Natural killer cell (primary cell): ENCODE results near the gene SPOP. TPM values are rescaled to one million over a fixed set of nuclear protein-coding genes. Genes with fewer than 3 reads are reported as not detected.

Experiments used
- ATAC-seq, 3 donors: fragments of 150-1000 bp in 2 of 3; fragments of 200-7000 bp in 1 of 3; cut with Tn5 transposase; 1 replicate in 1 of 3; 2 replicates in 2 of 3; pipeline ENCODE4 v1.10.0; 2021; ENCODE audit warnings: mild to moderate bottlenecking in 2 of 3, moderate library complexity in 2 of 3
- DNase-seq, 2 donors: peaks; one replicate each; pipeline versions ENCODE4 v3.0.0 to v3.0.0-alpha.2; 2013 to 2021; ENCODE audit warnings: mixed read lengths in 1 of 2
- H3K27ac ChIP-seq: one replicate; pipeline ENCODE4 v1.5.1; 2013; ENCODE audit warnings: mild to moderate bottlenecking, low read length
- H3K27me3 ChIP-seq: one replicate; pipeline ENCODE4 v1.6.1; 2013; ENCODE audit warnings: low read length; ENCODE audit not compliant: control insufficient read depth, insufficient read depth
- H3K36me3 ChIP-seq: one replicate; pipeline ENCODE4 v1.6.1; 2013; ENCODE audit warnings: low read length; ENCODE audit not compliant: control insufficient read depth, insufficient read depth
- H3K4me1 ChIP-seq: one replicate; pipeline ENCODE4 v1.6.1; 2013; ENCODE audit warnings: low read length; ENCODE audit not compliant: control insufficient read depth, insufficient read depth
- H3K4me3 ChIP-seq: one replicate; pipeline ENCODE4 v1.5.1; 2013; ENCODE audit warnings: low read length
- H3K9me3 ChIP-seq: one replicate; pipeline ENCODE4 v1.6.1; 2013; ENCODE audit warnings: low read length; ENCODE audit not compliant: control insufficient read depth, insufficient read depth
- H3K27ac Mint-ChIP-seq, 2 donors: one replicate each; pipeline ENCODE4 v1.8.0; 2022; ENCODE audit warnings: mild to moderate bottlenecking in 2 of 2, mixed read lengths in 2 of 2, moderate library complexity in 1 of 2
- H3K27me3 Mint-ChIP-seq, 2 donors: one replicate each; pipeline ENCODE4 v1.8.0; 2022; ENCODE audit warnings: low read depth in 2 of 2, mixed read lengths in 2 of 2
- H3K36me3 Mint-ChIP-seq: one replicate; pipeline ENCODE4 v1.8.0; 2022; ENCODE audit warnings: mixed read lengths
- H3K4me1 Mint-ChIP-seq, 2 donors: one replicate each; pipeline ENCODE4 v1.8.0; 2022; ENCODE audit warnings: mixed read lengths in 2 of 2
- H3K4me3 Mint-ChIP-seq: one replicate; pipeline ENCODE4 v1.8.0; 2022; ENCODE audit warnings: mild to moderate bottlenecking, moderate library complexity, mixed read lengths
- H3K9me3 Mint-ChIP-seq, 2 donors: one replicate each; pipeline ENCODE4 v1.8.0; 2022; ENCODE audit warnings: mixed read lengths in 2 of 2
- WGBS: methylation state at CpG from one replicate; pipeline ENCODE4 v1.1.7; 2013; ENCODE audit warnings: missing lambda C conversion rate; ENCODE audit not compliant: insufficient coverage; 5-methylcytosine and 5-hydroxymethylcytosine counted together
- intact Hi-C: fragments of 100-400 bp; cut with micrococcal nuclease; formaldehyde crosslinking; loops from one replicate; pipeline ENCODE4 v1.14.2; 2022
- total RNA-seq, 4 donors: library from RNA; stranded (reverse); fragments of 120-200 nt in 1 of 4; gene quantifications; one replicate each; pipeline versions ENCODE4 v1.2.3 to v1.2.4, GENCODE V29; 2013 to 2022
- TF ChIP-seq, protein P1 (sequence below): fragments of 200-600 bp; IDR thresholded peaks from one replicate; pipeline ENCODE4 v1.8.0; 2022; ENCODE audit warnings: antibody characterized with exemption

The SPOP gene
- total RNA-seq, 3 donors from 2014 or later (not counting 1 experiment from before 2014, with no cell fraction given): 45.4 to 56.5 (median 54.7) TPM

DNA sequence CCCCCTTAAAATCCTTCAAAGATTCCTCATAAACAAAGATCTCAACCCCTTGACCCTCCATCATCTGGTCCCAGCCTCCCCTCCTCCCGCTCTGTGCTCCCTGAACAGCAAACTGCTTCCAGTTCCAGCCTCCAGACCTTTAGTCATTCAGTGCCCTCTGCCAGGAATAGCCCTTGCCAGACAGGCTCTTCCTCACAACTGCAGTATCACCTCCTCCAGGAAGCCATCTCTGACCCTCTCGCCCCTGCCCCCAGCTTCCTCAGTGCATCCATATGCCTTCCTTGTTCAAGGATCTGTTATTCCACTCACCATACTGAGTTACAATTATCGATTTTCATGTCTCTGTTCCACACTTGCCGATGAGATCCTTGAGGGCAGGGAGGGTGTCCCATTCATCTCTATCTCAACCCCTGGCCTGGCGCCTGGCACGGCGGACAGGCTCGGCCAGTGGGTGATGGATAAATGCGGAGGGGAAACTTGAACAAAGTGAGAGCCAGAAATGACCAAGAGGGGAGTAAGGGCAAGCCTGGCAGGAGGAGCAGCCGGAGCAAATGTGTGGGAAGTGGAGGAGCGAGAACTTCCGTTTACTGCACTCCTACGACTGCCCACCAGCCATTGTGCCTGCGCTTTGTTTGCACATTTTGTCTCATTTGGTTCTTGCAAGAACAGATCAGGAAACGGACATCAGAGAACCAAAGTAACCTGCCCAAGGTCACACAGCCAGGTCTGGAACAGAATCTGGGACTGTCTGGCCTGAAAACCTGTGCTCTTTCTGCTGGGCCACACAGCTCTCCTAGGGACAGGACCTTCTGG is 104.2 kb downstream of the SPOP start:
- intact Hi-C loops: loop anchor here (2.0 kb wide), 1 partner anchor 513 kb away; no protein-coding TSS in a partner anchor
- Mint-ChIP-seq H3K27me3 (peaks cover 34 to 58% of the 10 kb centered on the region in 2 donors), H3K4me3 (peak overlapping the region; percentile 35), H3K9me3 (no peaks in the 10 kb centered on the region), H3K4me1 (peaks cover 0 to 25% of the 10 kb centered on the region in 2 donors), H3K36me3 (no peaks in the 10 kb centered on the region), H3K27ac (no peak overlapping the region)
- peaks cover 32% of the 10 kb centered on the region for H3K27me3 ChIP-seq
- no peak overlapping the region for H3K27ac ChIP-seq
- TF ChIP-seq, protein P1, sequence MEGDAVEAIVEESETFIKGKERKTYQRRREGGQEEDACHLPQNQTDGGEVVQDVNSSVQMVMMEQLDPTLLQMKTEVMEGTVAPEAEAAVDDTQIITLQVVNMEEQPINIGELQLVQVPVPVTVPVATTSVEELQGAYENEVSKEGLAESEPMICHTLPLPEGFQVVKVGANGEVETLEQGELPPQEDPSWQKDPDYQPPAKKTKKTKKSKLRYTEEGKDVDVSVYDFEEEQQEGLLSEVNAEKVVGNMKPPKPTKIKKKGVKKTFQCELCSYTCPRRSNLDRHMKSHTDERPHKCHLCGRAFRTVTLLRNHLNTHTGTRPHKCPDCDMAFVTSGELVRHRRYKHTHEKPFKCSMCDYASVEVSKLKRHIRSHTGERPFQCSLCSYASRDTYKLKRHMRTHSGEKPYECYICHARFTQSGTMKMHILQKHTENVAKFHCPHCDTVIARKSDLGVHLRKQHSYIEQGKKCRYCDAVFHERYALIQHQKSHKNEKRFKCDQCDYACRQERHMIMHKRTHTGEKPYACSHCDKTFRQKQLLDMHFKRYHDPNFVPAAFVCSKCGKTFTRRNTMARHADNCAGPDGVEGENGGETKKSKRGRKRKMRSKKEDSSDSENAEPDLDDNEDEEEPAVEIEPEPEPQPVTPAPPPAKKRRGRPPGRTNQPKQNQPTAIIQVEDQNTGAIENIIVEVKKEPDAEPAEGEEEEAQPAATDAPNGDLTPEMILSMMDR: no peak
- ATAC-seq (no peak), DNase-seq (no peak)
- no peaks in the 10 kb centered on the region for H3K9me3 ChIP-seq
- WGBS: 88% methylated on average over 14 of the region's 15 CpGs
- peaks cover 32% of the 10 kb centered on the region for H3K4me1 ChIP-seq
- H3K36me3 ChIP-seq: no peaks in the 10 kb centered on the region
- no peak overlapping the region for H3K4me3 ChIP-seq

DNA sequence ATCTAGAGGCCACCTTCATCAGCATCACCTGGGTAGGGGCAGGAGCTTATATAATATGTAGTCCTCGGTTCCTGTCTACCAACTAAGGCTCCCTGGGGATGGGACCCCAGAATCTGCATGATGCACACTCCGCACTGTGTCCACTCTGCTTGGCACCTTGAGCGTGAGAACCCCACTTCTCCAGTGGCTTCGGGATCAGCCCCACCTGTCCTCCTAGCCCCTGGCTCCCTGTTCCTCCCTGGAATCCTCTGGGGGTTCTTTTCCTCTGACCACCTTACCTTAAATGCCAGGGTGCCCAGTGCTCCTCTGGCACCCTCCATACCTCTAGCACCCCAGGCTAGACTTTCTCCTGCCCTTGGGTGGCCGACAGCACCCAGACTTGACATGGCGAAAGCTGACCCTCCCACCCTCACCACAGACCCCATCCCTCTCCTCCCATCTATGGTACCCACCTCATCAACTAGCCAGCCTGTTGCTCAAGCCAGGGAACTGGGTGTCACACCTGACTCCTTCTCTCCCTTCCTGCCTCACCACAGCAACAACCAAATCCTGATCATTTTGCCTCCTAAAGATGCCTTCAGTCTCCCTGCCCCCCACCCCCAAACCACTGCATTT is 105.0 kb downstream of the SPOP start:
- H3K27ac Mint-ChIP-seq: no peak overlapping the region
- WGBS: 82% methylated on average over 6 of the region's 6 CpGs
- TF ChIP-seq, protein P1: no peak
- no peak overlapping the region for H3K4me3 ChIP-seq
- H3K9me3 ChIP-seq: no peaks in the 10 kb centered on the region
- no peak for ATAC-seq
- DNase-seq: no peak
- no peaks in the 10 kb centered on the region for H3K9me3 Mint-ChIP-seq
- no peaks in the 10 kb centered on the region for H3K36me3 ChIP-seq
- H3K27ac ChIP-seq: no peak overlapping the region
- intact Hi-C loops: loop anchor here (2.0 kb wide), 1 partner anchor 514 kb away; no protein-coding TSS in a partner anchor
- peaks cover 32 to 56% of the 10 kb centered on the region in 2 donors for H3K27me3 Mint-ChIP-seq
- no peak overlapping the region for H3K4me3 Mint-ChIP-seq
- no peaks in the 10 kb centered on the region for H3K36me3 Mint-ChIP-seq
- H3K27me3 ChIP-seq: peaks cover 32% of the 10 kb centered on the region
- peaks cover 39% of the 10 kb centered on the region for H3K4me1 ChIP-seq
- peaks cover 0 to 31% of the 10 kb centered on the region in 2 donors for H3K4me1 Mint-ChIP-seq

DNA sequence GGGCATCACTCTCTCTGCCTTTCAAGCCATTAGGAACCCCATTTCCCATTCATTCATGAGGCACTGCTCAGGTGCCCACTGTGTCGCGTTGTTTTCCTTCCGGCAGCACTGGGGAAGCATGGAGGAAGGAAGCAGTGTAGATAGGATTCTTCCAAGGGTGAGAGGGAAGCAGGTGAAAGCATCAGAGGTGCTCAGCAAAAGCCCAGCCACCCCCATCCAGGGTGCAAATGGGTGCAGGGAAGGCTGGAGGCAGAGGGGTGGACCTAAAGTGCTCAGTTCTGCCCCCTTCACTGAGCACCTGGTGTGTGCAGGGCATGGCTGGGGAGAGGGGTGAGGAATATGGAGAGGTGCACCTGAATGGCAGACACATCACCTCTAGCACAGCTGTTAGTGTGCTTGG is 105.7 kb downstream of the SPOP start:
- Mint-ChIP-seq H3K4me3 (peak overlapping the region; percentile 5), H3K27me3 (peaks cover 27 to 55% of the 10 kb centered on the region in 2 donors), H3K27ac (no peak overlapping the region), H3K36me3 (no peaks in the 10 kb centered on the region), H3K4me1 (peaks cover 0 to 35% of the 10 kb centered on the region in 2 donors), H3K9me3 (no peaks in the 10 kb centered on the region)
- H3K27ac ChIP-seq: no peak overlapping the region
- intact Hi-C loops: loop anchor here (2.0 kb wide), 1 partner anchor 515 kb away; no protein-coding TSS in a partner anchor
- H3K27me3 ChIP-seq: peaks cover 26% of the 10 kb centered on the region
- TF ChIP-seq, protein P1: no peak
- H3K4me3 ChIP-seq: no peak overlapping the region
- peaks cover 40% of the 10 kb centered on the region for H3K4me1 ChIP-seq
- no peaks in the 10 kb centered on the region for H3K9me3 ChIP-seq
- no peak for ATAC-seq
- WGBS: 97% methylated on average over 3 of the region's 3 CpGs
- no peak for DNase-seq
- no peaks in the 10 kb centered on the region for H3K36me3 ChIP-seq
